Adipose tissue (tissue), 3 donors: Measurements from ENCODE around the gene TMEM44. TPM values are rescaled to one million over a fixed set of nuclear protein-coding genes. Genes with fewer than 3 reads are reported as not detected.

Experiments used
- H3K27ac ChIP-seq: one replicate; pipeline ENCODE4 v1.5.1; 2013; ENCODE audit warnings: low read depth, low read length
- WGBS, 3 donors: extraction: QIAGEN DNeasy Blood & Tissue Kit; methylation state at CpG; one replicate each; pipeline ENCODE4 v1.1.7; 2013; 5-methylcytosine and 5-hydroxymethylcytosine counted together
- polyA plus RNA-seq, 3 donors: library from polyadenylated mRNA; stranded (reverse); fragments of 200-250 nt; gene quantifications; one replicate each; pipeline ENCODE4 v1.2.3, GENCODE V29; 2013
- donor health status: healthy with polysubstance abuse.
- donor health status: Bipolar disorder and iron deficiency.
- donor health status: healthy.

TMEM44 gene
- polyA plus RNA-seq, 3 donors, result 2.3 to 18.2 (median 9.1) TPM

- H3K27ac ChIP-seq, result no peak overlapping the region
- WGBS, 3 donors, result 21 to 26% (median 22%) methylated on average over 18 of the region's 18 CpGs
Observed at GRCh38 chr3:194572143-194572789, 61.0 kb downstream of the TMEM44 start.

GRCh38 chr3:194571491-194572142, 61.6 kb downstream of the TMEM44 start:
- no peak overlapping the region for H3K27ac ChIP-seq
- 58 to 69% (median 61%) methylated on average over 16 of the region's 16 CpGs for WGBS, 3 donors

GRCh38 chr3:194570898-194571297, 62.3 kb downstream of the TMEM44 start:
- no peak overlapping the region for H3K27ac ChIP-seq
- WGBS, 3 donors, result 89 to 91% (median 89%) methylated on average over 8 of the region's 8 CpGs

GRCh38 chr3:194570235-194570634, 63.0 kb downstream of the TMEM44 start:
- WGBS, 3 donors, result 92 to 94% (median 92%) methylated on average over 13 of the region's 13 CpGs
- H3K27ac ChIP-seq, result no peak overlapping the region

- 90 to 93% (median 92%) methylated on average over 12 of the region's 12 CpGs for WGBS, 3 donors
- no peak overlapping the region for H3K27ac ChIP-seq
Observed at GRCh38 chr3:194569252-194569651, 64.0 kb downstream of the TMEM44 start.

GRCh38 chr3:194565597-194566190, 67.5 kb downstream of the TMEM44 start:
- WGBS, 3 donors, result 74 to 82% (median 74%) methylated on average over 9 of the region's 9 CpGs
- no peak overlapping the region for H3K27ac ChIP-seq

GRCh38 chr3:194562986-194563385, 70.2 kb downstream of the TMEM44 start:
- H3K27ac ChIP-seq, result no peak overlapping the region
- WGBS, 3 donors, result 75 to 92% (median 83%) methylated on average over 2 of the region's 2 CpGs

GRCh38 chr3:194561306-194561974, 71.8 kb downstream of the TMEM44 start:
- H3K27ac ChIP-seq, result no peak overlapping the region
- WGBS, 3 donors, result 61 to 86% (median 67%) methylated on average over 7 of the region's 7 CpGs

- WGBS, 3 donors, result 49 to 96% (median 95%) methylated on average over 7 of the region's 7 CpGs
- H3K27ac ChIP-seq, result no peak overlapping the region
Observed at GRCh38 chr3:194560047-194560446, 73.2 kb downstream of the TMEM44 start.

- no peak overlapping the region for H3K27ac ChIP-seq
- 55 to 98% (median 94%) methylated on average over 5 of the region's 5 CpGs for WGBS, 3 donors
Observed at GRCh38 chr3:194559530-194559929, 73.7 kb downstream of the TMEM44 start.

GRCh38 chr3:194556086-194557056, 76.8 kb downstream of the TMEM44 start:
- WGBS, 3 donors, result 38 to 68% (median 59%) methylated on average over 13 of the region's 13 CpGs
- no peak overlapping the region for H3K27ac ChIP-seq

- H3K27ac ChIP-seq, result no peak overlapping the region
Observed at GRCh38 chr3:194555175-194556062, 77.8 kb downstream of the TMEM44 start.

GRCh38 chr3:194554473-194555123, 78.6 kb downstream of the TMEM44 start:
- WGBS, 3 donors, result 79 to 83% (median 81%) methylated on average over 10 of the region's 10 CpGs
- no peak overlapping the region for H3K27ac ChIP-seq

More at GRCh38 chr3:194555175-194556062, 77.8 kb downstream of the TMEM44 start:
- 80 to 87% (median 82%) methylated on average over 15 of the region's 15 CpGs for WGBS, 3 donors

- H3K27ac ChIP-seq, result no peak overlapping the region
- WGBS, 3 donors, result 90 to 94% (median 91%) methylated on average over 8 of the region's 8 CpGs
Observed at GRCh38 chr3:194552327-194552949, 80.8 kb downstream of the TMEM44 start.

- no peak overlapping the region for H3K27ac ChIP-seq
- WGBS, 3 donors, result 92 to 95% (median 92%) methylated on average over 9 of the region's 9 CpGs
Observed at GRCh38 chr3:194549853-194550252, 83.4 kb downstream of the TMEM44 start.
